Brain microvascular endothelial cell (primary cell): ENCODE data around the gene SRCAP.

Experiments
- DNase-seq: peaks from one replicate; pipeline ENCODE4 v3.0.0-alpha.2; 2020
- H3K27ac ChIP-seq: fragments of 250-450 bp; sonication (Bioruptor Pico); 2 replicates; pipeline ENCODE4 v1.5.1; 2020; ENCODE audit warnings: mild to moderate bottlenecking, moderate library complexity
- H3K27me3 ChIP-seq: fragments of 250-450 bp; sonication (Bioruptor Pico); replicated peaks from 2 replicates; pipeline ENCODE4 v1.5.1; 2020; ENCODE audit warnings: mild to moderate bottlenecking
- H3K36me3 ChIP-seq: fragments of 250-450 bp; sonication (Bioruptor Pico); replicated peaks from 2 replicates; pipeline ENCODE4 v1.5.1; 2020; ENCODE audit warnings: mild to moderate bottlenecking
- H3K4me3 ChIP-seq: 2 replicates; pipeline ENCODE4 v1.5.1; 2011; ENCODE audit warnings: low read depth, mild to moderate bottlenecking, control low read depth, low read length, moderate library complexity
- CTCF ChIP-seq: IDR thresholded peaks from 2 replicates; pipeline ENCODE4 v1.5.1; 2011; ENCODE audit warnings: low read depth, mild to moderate bottlenecking, moderate library complexity, low read length, control low read depth, inconsistent platforms; ENCODE audit errors: missing control alignments
- in situ Hi-C: cut with HindIII; loops from 2 replicates; pipeline ENCODE4 v1.10.0; 2017; ENCODE audit warnings: low sequenced_read_pairs, low pct_ligation_motif_present

Gene SRCAP

GRCh38 chr16:30698816-30699614 lies at the start of gene SRCAP:
TSS of gene SRCAP (plus strand) at chr16:30699171. CDS start at chr16:30700825, 1,654 bp downstream.
- in situ Hi-C loops, result no loop called here
- peak within 1 kb of the TSS; percentile 98 for H3K4me3 ChIP-seq
- H3K27ac ChIP-seq, result peak within 1 kb of the TSS; percentile 100
- H3K27me3 ChIP-seq, result no peaks in the 10 kb centered on the region
- TF ChIP-seq CTCF, result no peak
- peak; percentile 69 for DNase-seq
- peaks cover 23% of the 10 kb centered on the region for H3K36me3 ChIP-seq

GRCh38 chr16:30649725-30650368 lies 49.1 kb upstream of the SRCAP start:
- TF ChIP-seq CTCF, result no peak
- Histone ChIP-seq H3K36me3 (peaks cover 10% of the 10 kb centered on the region), H3K27ac (peak overlapping the region; percentile 41), H3K4me3 (peak overlapping the region; percentile 52), H3K27me3 (no peaks in the 10 kb centered on the region)
- in situ Hi-C loops, result no loop called here
- DNase-seq, result no peak

- TF ChIP-seq CTCF, result peak; percentile 41
- peak within 1 kb of the TSS; percentile 46 for H3K27ac ChIP-seq
- peaks cover 17% of the 10 kb centered on the region for H3K36me3 ChIP-seq
- in situ Hi-C loops, result no loop called here
- DNase-seq, result peak; percentile 99
- H3K27me3 ChIP-seq, result no peaks in the 10 kb centered on the region
- H3K4me3 ChIP-seq, result peak within 1 kb of the TSS; percentile 84
Measured at GRCh38 chr16:30650369-30651123, 48.4 kb upstream of the SRCAP start, which contains the start of gene PRR14. TSS of gene PRR14 (plus strand) at chr16:30650960. CDS start at chr16:30651646, 686 bp downstream.

GRCh38 chr16:30651124-30652004 lies 47.6 kb upstream of the SRCAP start:
- Histone ChIP-seq H3K27ac (peak overlapping the region; percentile 46), H3K36me3 (peaks cover 23% of the 10 kb centered on the region), H3K4me3 (peak overlapping the region; percentile 84), H3K27me3 (no peaks in the 10 kb centered on the region)
- TF ChIP-seq CTCF, result peak; percentile 46
- in situ Hi-C loops, result no loop called here
- peak; percentile 13 for DNase-seq

GRCh38 chr16:30652005-30652296 lies 47.0 kb upstream of the SRCAP start:
- Histone ChIP-seq H3K27ac (no peak overlapping the region), H3K4me3 (peak overlapping the region; percentile 84), H3K27me3 (no peaks in the 10 kb centered on the region), H3K36me3 (peaks cover 23% of the 10 kb centered on the region)
- DNase-seq, result no peak
- no peak for TF ChIP-seq CTCF
- in situ Hi-C loops, result no loop called here
